22Rv1 (cell line): Measurements from ENCODE around the gene RAB3B.

Experiments
- ZFX ChIP-seq: fragments of 450-650 bp; IDR thresholded peaks from 2 replicates; pipeline ENCODE4 v1.6.1; 2017; ENCODE audit warnings: antibody characterized with exemption, borderline replicate concordance
- TF ChIP-seq, protein P1 (sequence below): fragments of 450-650 bp; IDR thresholded peaks from 2 replicates; pipeline ENCODE4 v1.5.1; 2017; ENCODE audit warnings: mild to moderate bottlenecking

DNA sequence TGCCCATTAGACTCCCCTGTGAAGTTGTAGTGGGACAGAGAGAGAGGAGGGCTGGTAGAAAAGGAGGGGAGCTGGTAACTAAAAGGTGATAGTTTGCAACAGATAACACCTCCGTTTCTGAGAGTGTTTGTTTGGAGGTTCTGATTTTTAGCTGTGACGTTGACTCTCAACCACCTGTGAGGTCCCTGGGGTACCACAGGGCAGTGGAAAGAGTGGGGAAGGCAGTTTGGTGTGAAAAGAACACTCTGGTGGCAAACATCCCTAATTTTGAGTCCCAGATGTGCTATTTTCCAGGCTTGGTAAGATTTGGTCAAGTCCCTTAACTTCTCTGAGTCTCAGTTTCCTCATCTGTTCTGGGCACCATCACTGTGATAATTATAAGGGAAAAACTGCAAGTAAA, 29.3 kb downstream of the RAB3B start:
- TF ChIP-seq, protein P1, sequence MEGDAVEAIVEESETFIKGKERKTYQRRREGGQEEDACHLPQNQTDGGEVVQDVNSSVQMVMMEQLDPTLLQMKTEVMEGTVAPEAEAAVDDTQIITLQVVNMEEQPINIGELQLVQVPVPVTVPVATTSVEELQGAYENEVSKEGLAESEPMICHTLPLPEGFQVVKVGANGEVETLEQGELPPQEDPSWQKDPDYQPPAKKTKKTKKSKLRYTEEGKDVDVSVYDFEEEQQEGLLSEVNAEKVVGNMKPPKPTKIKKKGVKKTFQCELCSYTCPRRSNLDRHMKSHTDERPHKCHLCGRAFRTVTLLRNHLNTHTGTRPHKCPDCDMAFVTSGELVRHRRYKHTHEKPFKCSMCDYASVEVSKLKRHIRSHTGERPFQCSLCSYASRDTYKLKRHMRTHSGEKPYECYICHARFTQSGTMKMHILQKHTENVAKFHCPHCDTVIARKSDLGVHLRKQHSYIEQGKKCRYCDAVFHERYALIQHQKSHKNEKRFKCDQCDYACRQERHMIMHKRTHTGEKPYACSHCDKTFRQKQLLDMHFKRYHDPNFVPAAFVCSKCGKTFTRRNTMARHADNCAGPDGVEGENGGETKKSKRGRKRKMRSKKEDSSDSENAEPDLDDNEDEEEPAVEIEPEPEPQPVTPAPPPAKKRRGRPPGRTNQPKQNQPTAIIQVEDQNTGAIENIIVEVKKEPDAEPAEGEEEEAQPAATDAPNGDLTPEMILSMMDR = no peak
- no peak for TF ChIP-seq ZFX
